Skeletal muscle tissue (tissue), 4 donors: ENCODE data around the gene CNOT8. TPM values are rescaled to one million over a fixed set of nuclear protein-coding genes. Genes with fewer than 3 reads are reported as not detected.

Experiments
- H3K27ac ChIP-seq: one replicate; pipeline ENCODE4 v1.7.0; 2013; ENCODE audit warnings: mild to moderate bottlenecking, low read depth, low read length, inconsistent platforms
- H3K27me3 ChIP-seq, 3 donors: one replicate each; pipeline ENCODE4 v1.7.0; 2013; ENCODE audit warnings: low read length in 3 of 3; ENCODE audit not compliant: control insufficient read depth in 3 of 3, insufficient read depth in 3 of 3
- H3K36me3 ChIP-seq, 3 donors: one replicate each; pipeline ENCODE4 v1.7.0; 2013; ENCODE audit warnings: low read length in 3 of 3; ENCODE audit not compliant: control insufficient read depth in 3 of 3, insufficient read depth in 3 of 3
- H3K4me1 ChIP-seq, 3 donors: one replicate each; pipeline ENCODE4 v1.7.0; 2013; ENCODE audit warnings: low read length in 3 of 3, mild to moderate bottlenecking in 3 of 3; ENCODE audit not compliant: control insufficient read depth in 3 of 3, insufficient read depth in 3 of 3
- H3K4me3 ChIP-seq, 3 donors: one replicate each; pipeline ENCODE4 v1.7.0; 2013; ENCODE audit warnings: low read length in 3 of 3
- H3K9ac ChIP-seq, 3 donors: one replicate each; pipeline ENCODE4 v1.7.0; 2013; ENCODE audit warnings: low read length in 3 of 3, mild to moderate bottlenecking in 3 of 3, moderate library complexity in 2 of 3, low read depth in 1 of 3
- H3K9me3 ChIP-seq, 3 donors: one replicate each; pipeline ENCODE4 v1.7.0; 2013; ENCODE audit warnings: low read length in 3 of 3; ENCODE audit not compliant: control insufficient read depth in 3 of 3
- total RNA-seq: library from RNA; depleted of rRNA; stranded (reverse); fragments of >200 nt; gene quantifications from one replicate; pipeline ENCODE4 v1.2.3, GENCODE V29; 2014
- donor health status: Osteomylitis.

The CNOT8 gene
- total RNA-seq, 1 donor from 2014 or later: 42.3 TPM

GRCh38 chr5:154881986-154882385 lies 23.6 kb downstream of the CNOT8 start:
- peaks cover 0 to 15% (median 0%) of the 10 kb centered on the region in 3 donors for H3K9me3 ChIP-seq
- no peaks in the 10 kb centered on the region for H3K4me1 ChIP-seq
- H3K27me3 ChIP-seq: no peaks in the 10 kb centered on the region
- no peak overlapping the region for H3K27ac ChIP-seq
- no peak overlapping the region for H3K4me3 ChIP-seq
- H3K9ac ChIP-seq: no peak overlapping the region
- peaks cover 12 to 22% (median 16%) of the 10 kb centered on the region in 3 donors for H3K36me3 ChIP-seq

- Histone ChIP-seq H3K9me3 (peaks cover 0 to 13% (median 0%) of the 10 kb centered on the region in 3 donors), H3K4me3 (no peak overlapping the region), H3K36me3 (peaks cover 28 to 34% (median 32%) of the 10 kb centered on the region in 3 donors), H3K27me3 (no peaks in the 10 kb centered on the region), H3K4me1 (no peaks in the 10 kb centered on the region), H3K27ac (no peak overlapping the region), H3K9ac (no peak overlapping the region)
Observed at GRCh38 chr5:154884424-154884823, 26.0 kb downstream of the CNOT8 start.

GRCh38 chr5:154885439-154885838 lies 27.0 kb downstream of the CNOT8 start:
- no peak overlapping the region for H3K27ac ChIP-seq
- H3K4me1 ChIP-seq: no peaks in the 10 kb centered on the region
- H3K4me3 ChIP-seq: no peak overlapping the region
- peaks cover 0 to 13% (median 0%) of the 10 kb centered on the region in 3 donors for H3K9me3 ChIP-seq
- H3K36me3 ChIP-seq: peaks cover 34 to 40% (median 39%) of the 10 kb centered on the region in 3 donors
- no peaks in the 10 kb centered on the region for H3K27me3 ChIP-seq
- H3K9ac ChIP-seq: no peak overlapping the region

GRCh38 chr5:154892369-154892771 lies 33.9 kb downstream of the CNOT8 start:
- Histone ChIP-seq H3K4me3 (no peak overlapping the region), H3K9ac (no peak overlapping the region), H3K4me1 (peaks cover 0 to 3% (median 0%) of the 10 kb centered on the region in 3 donors), H3K36me3 (peaks cover 54 to 71% (median 71%) of the 10 kb centered on the region in 3 donors), H3K27me3 (no peaks in the 10 kb centered on the region), H3K27ac (no peak overlapping the region), H3K9me3 (no peaks in the 10 kb centered on the region)

- H3K4me1 ChIP-seq: peaks cover 0 to 3% (median 0%) of the 10 kb centered on the region in 3 donors
- H3K4me3 ChIP-seq: no peak overlapping the region
- no peaks in the 10 kb centered on the region for H3K9me3 ChIP-seq
- no peak overlapping the region for H3K9ac ChIP-seq
- H3K36me3 ChIP-seq: peaks cover 52 to 68% (median 65%) of the 10 kb centered on the region in 3 donors
- H3K27ac ChIP-seq: no peak overlapping the region
- no peaks in the 10 kb centered on the region for H3K27me3 ChIP-seq
Observed at GRCh38 chr5:154893381-154893780, 35.0 kb downstream of the CNOT8 start.

DNA sequence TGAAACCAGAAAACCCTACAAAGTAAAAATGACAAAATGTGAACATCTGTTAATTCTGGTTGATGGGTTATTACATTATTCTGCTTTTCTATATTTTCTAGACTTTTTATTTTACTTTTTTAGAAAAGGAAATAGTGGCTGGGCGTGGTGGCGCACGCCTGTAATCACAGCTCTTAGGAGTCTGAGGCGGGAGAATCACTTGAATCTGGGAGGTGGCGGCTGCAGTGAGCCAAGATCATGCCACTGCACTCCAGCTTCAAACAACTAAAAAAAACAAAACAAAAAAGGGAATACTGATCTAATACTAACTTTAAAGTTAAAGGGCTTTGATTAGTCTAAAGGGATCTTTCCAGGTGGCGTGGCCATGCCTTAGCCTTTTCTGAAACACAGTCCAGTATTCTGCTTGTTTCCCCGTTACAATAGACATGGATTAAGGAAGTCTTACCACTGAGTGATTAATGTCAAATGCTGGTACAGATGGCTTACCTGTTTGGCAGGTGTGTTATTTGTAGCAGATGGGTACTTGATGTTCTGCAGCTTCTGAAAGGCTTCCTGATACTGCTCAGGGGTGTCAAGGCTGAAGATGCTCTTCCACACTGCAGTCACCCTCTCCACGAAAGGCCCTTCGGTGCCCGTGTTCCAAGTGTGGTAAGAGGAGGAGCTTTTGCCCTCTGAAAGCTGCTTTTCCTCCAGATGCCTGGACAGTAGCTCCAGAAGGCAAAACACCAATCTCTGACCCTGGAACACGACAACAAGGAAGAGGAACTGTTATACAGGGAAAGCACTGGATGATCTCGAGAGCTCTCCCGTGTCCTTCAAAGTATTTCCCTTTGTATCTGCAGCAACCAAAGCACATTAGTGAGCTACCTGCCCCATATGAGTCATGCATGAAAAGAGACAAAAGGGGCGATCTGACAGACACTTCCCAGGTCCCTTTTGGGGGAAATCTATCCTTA lies 37.5 kb downstream of the CNOT8 start:
- Histone ChIP-seq H3K4me1 (peaks cover 0 to 3% (median 0%) of the 10 kb centered on the region in 3 donors), H3K9ac (no peak overlapping the region), H3K4me3 (no peak overlapping the region), H3K27ac (no peak overlapping the region), H3K27me3 (no peaks in the 10 kb centered on the region), H3K9me3 (no peaks in the 10 kb centered on the region), H3K36me3 (peaks cover 42 to 72% (median 69%) of the 10 kb centered on the region in 3 donors)

DNA sequence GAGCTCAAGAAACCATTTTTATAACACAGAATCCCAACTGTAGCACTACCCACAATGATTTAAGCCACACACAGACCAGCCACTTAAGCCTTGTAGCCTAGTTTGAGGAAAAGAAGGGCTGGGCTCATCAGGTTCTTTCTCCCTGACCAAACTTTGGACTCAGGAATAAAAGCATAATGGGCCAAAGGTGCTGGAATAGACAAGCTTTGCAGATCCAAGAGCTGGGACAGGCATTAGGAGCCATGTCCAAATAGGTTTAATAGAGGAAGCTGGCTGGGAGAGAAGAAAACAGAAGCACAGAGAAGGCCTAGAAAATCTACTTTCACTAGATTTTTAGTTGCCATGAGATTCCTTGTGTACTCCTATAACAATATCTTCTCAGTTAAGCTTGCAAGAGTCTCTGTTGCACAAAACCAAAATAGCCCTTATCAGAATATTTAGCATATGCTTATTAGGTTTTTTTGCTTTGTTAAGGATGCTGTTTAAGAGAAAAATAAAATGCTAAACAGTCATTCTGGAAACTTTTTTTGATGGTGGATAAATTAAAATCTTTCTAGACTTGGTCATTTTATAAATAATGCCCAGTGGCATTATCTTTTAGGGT lies 38.2 kb downstream of the CNOT8 start:
- H3K27me3 ChIP-seq: no peaks in the 10 kb centered on the region
- H3K4me1 ChIP-seq: peaks cover 0 to 3% (median 0%) of the 10 kb centered on the region in 3 donors
- peaks cover 41 to 73% (median 69%) of the 10 kb centered on the region in 3 donors for H3K36me3 ChIP-seq
- H3K27ac ChIP-seq: no peak overlapping the region
- H3K4me3 ChIP-seq: no peak overlapping the region
- no peaks in the 10 kb centered on the region for H3K9me3 ChIP-seq
- no peak overlapping the region for H3K9ac ChIP-seq

GRCh38 chr5:154898210-154898609 lies 39.8 kb downstream of the CNOT8 start:
- no peaks in the 10 kb centered on the region for H3K27me3 ChIP-seq
- H3K9ac ChIP-seq: no peak overlapping the region
- H3K4me3 ChIP-seq: no peak overlapping the region
- H3K36me3 ChIP-seq: peaks cover 41 to 79% (median 74%) of the 10 kb centered on the region in 3 donors
- no peaks in the 10 kb centered on the region for H3K9me3 ChIP-seq
- no peaks in the 10 kb centered on the region for H3K4me1 ChIP-seq
- H3K27ac ChIP-seq: no peak overlapping the region

- Histone ChIP-seq H3K27me3 (no peaks in the 10 kb centered on the region), H3K9ac (no peak overlapping the region), H3K4me3 (no peak overlapping the region), H3K9me3 (no peaks in the 10 kb centered on the region), H3K4me1 (no peaks in the 10 kb centered on the region), H3K27ac (no peak overlapping the region), H3K36me3 (peaks cover 41 to 76% (median 74%) of the 10 kb centered on the region in 3 donors)
Observed at GRCh38 chr5:154899151-154899816, 40.9 kb downstream of the CNOT8 start.
